ENCODE results near the gene MPG.

MPG gene

GRCh38 chr16:132120-132519 lies 54.1 kb downstream of the MPG start:
- peaks cover 20% of the 10 kb centered on the region for H3K4me1 ChIP-seq (ENCODE audit: insufficient read depth, low read length)
- no peaks in the 10 kb centered on the region for H3K27me3 ChIP-seq (ENCODE audit: insufficient read depth, low read length, poor library complexity)
- peaks cover 81% of the 10 kb centered on the region for H3K79me2 ChIP-seq (ENCODE audit: insufficient read depth, low read length)
- H3K4me2 ChIP-seq (ENCODE audit: insufficient read depth, low read length), result no peak overlapping the region
- TF ChIP-seq EZH2 (IDR thresholded peaks at IDR 0.05; ENCODE audit: borderline replicate concordance, low read depth, low read length, severe bottlenecking), result no peak
- TF ChIP-seq CTCF (IDR thresholded peaks at IDR 0.05; ENCODE audit: borderline replicate concordance, extremely low read depth, low read length, poor library complexity, severe bottlenecking), result no peak
- no peak overlapping the region for H3K4me3 ChIP-seq (ENCODE audit: low read depth in 1 of 2, low read length in 2 of 2)
- ATAC-seq (ENCODE audit: insufficient read depth, low read depth) (no peak), DNase-seq (no peak)
- peaks cover 19% of the 10 kb centered on the region; the same call in 1 of the 2 replicates for H4K20me1 ChIP-seq (ENCODE audit: insufficient read depth, low read length)
- H3K9me3 ChIP-seq (ENCODE audit: insufficient read depth, low read length, severe bottlenecking), result no peaks in the 10 kb centered on the region
- H3K27ac ChIP-seq (ENCODE audit: low read length), result no peak overlapping the region
- H3K36me3 ChIP-seq (ENCODE audit: insufficient read depth, low read length), result no peaks in the 10 kb centered on the region
- no peak overlapping the region for H3K9ac ChIP-seq (ENCODE audit: low read depth, low read length)
- no peak overlapping the region for H2AFZ ChIP-seq (ENCODE audit: low read depth, low read length)

- Histone ChIP-seq H3K36me3 (ENCODE audit: insufficient read depth, low read length) (no peaks in the 10 kb centered on the region), H3K27me3 (ENCODE audit: insufficient read depth, low read length, poor library complexity) (no peaks in the 10 kb centered on the region), H2AFZ (ENCODE audit: low read depth, low read length) (no peak overlapping the region), H3K4me2 (ENCODE audit: insufficient read depth, low read length) (no peak overlapping the region), H3K4me3 (ENCODE audit: low read depth in 1 of 2, low read length in 2 of 2) (no peak overlapping the region), H4K20me1 (ENCODE audit: insufficient read depth, low read length) (peaks cover 19% of the 10 kb centered on the region; the same call in 1 of the 2 replicates), H3K79me2 (ENCODE audit: insufficient read depth, low read length) (peaks cover 80% of the 10 kb centered on the region), H3K4me1 (ENCODE audit: insufficient read depth, low read length) (peaks cover 28% of the 10 kb centered on the region), H3K27ac (ENCODE audit: low read length) (no peak overlapping the region), H3K9ac (ENCODE audit: low read depth, low read length) (no peak overlapping the region), H3K9me3 (ENCODE audit: insufficient read depth, low read length, severe bottlenecking) (no peaks in the 10 kb centered on the region)
- DNase-seq (no peak), ATAC-seq (ENCODE audit: insufficient read depth, low read depth) (no peak)
- TF ChIP-seq CTCF (IDR thresholded peaks at IDR 0.05; ENCODE audit: borderline replicate concordance, extremely low read depth, low read length, poor library complexity, severe bottlenecking), result no peak
- no peak for TF ChIP-seq EZH2 (IDR thresholded peaks at IDR 0.05; ENCODE audit: borderline replicate concordance, low read depth, low read length, severe bottlenecking)
These were observed 55.7 kb downstream of the MPG start for GRCh38 chr16:133716-134115.
